Measurements from ENCODE around the gene PRKAR1B.

Gene PRKAR1B

GRCh38 chr7:727104-727805, at the start of gene PRKAR1B:
TSS of gene PRKAR1B (minus strand) at chr7:727281. CDS start at chr7:711505, 15,776 bp downstream.
- DNase-seq = peak in 1 of 4 experiments; percentile 35

GRCh38 chr7:776381-776780, 49.3 kb upstream of the PRKAR1B start:
- DNase-seq = no peak

GRCh38 chr7:774161-775109, 47.4 kb upstream of the PRKAR1B start:
- DNase-seq = peak; percentile 30 to 47 (median 40)

- no peak for DNase-seq
Measured at GRCh38 chr7:773622-773915, 46.5 kb upstream of the PRKAR1B start.

GRCh38 chr7:772861-773621, 46.0 kb upstream of the PRKAR1B start:
- DNase-seq = no peak

- DNase-seq = no peak
Measured at GRCh38 chr7:772392-772791, 45.3 kb upstream of the PRKAR1B start.

GRCh38 chr7:772005-772294, 44.9 kb upstream of the PRKAR1B start:
- DNase-seq = no peak

- no peak for DNase-seq
Measured at GRCh38 chr7:771234-772004, 44.3 kb upstream of the PRKAR1B start.

GRCh38 chr7:770741-771166, 43.7 kb upstream of the PRKAR1B start:
- DNase-seq = no peak

- DNase-seq = no peak
Measured at GRCh38 chr7:770336-770735, 43.3 kb upstream of the PRKAR1B start.

- DNase-seq = no peak
Measured at GRCh38 chr7:768881-769504, 41.9 kb upstream of the PRKAR1B start.

GRCh38 chr7:767941-768731, 41.1 kb upstream of the PRKAR1B start:
- peak in 1 of 4 experiments; percentile 29 for DNase-seq

- DNase-seq = no peak
Measured at GRCh38 chr7:767580-767940, 40.5 kb upstream of the PRKAR1B start.

GRCh38 chr7:765383-765782, 38.3 kb upstream of the PRKAR1B start:
- DNase-seq = no peak

GRCh38 chr7:763762-764161, 36.7 kb upstream of the PRKAR1B start:
- DNase-seq = no peak

- no peak for DNase-seq
Measured at GRCh38 chr7:762885-763284, 35.8 kb upstream of the PRKAR1B start.

GRCh38 chr7:761631-762030, 34.5 kb upstream of the PRKAR1B start:
- no peak for DNase-seq

- DNase-seq = no peak
Measured at GRCh38 chr7:761101-761500, 34.0 kb upstream of the PRKAR1B start.

- no peak for DNase-seq
Measured at GRCh38 chr7:760006-760405, 32.9 kb upstream of the PRKAR1B start.

- DNase-seq = no peak
Measured at GRCh38 chr7:759569-759968, 32.5 kb upstream of the PRKAR1B start.

- no peak for DNase-seq
Measured at GRCh38 chr7:757741-758163, 30.7 kb upstream of the PRKAR1B start.

All from activated CD4-positive, CD25-positive, alpha-beta regulatory T cell (primary cell).